HG02943 (cell line): ENCODE data around the gene DDAH1.
A peak's percentile ranks its signal among the peaks of the same experiment; 100 is the strongest.
"Not testable (repeated sequence)": the region's sequence is repeated elsewhere in the genome, so short reads cannot be mapped to it uniquely, and the experiment has no call there.

ENCODE experiments used
- ATAC-seq: cut with Tn5 transposase; IDR thresholded peaks from one replicate; pipeline ENCODE4 v1.9.1; 2021; ENCODE audit warnings: mild to moderate bottlenecking, low read depth, moderate library complexity; ENCODE audit not compliant: unreplicated experiment

The DDAH1 gene

DNA sequence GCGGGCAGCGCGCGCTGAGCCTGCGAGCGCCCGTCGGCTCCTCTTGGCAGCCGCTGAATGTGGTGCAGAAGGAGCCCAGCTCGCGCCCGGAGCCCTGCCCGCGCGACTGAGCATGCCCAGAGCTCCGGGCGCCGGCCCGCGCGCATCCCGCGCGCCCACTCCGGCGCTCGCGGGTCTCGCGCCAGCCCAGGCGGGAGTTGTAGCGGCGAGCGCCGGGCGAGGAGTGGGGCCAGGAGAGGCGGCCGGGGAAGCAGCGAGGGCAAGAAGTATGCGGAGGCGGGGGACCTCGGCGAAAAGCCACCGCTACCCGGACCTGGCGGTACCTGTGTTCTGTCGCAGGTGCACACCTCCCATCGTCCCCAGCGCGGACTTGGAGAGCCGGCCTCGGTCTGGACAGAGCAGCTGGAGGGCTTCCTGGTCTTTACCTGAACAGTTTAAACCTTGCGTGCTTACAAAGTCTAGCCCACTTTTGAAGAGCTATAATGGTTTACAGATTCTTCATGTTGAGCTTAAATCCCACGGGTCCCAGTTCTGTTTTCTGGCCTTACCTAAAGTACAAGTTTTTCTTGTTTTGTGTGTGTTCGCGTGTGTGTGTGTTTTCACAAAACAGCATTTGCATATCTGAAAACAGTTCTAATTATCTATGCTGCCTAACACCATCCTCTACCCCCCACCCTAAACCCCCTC, at the start of gene DDAH1:
Gene DDAH1 (minus strand): TSS at position 61 of the 687 bp plus-strand sequence. CDS start 114 bp downstream, outside the sequence.
- ATAC-seq = peak; percentile 43

DNA sequence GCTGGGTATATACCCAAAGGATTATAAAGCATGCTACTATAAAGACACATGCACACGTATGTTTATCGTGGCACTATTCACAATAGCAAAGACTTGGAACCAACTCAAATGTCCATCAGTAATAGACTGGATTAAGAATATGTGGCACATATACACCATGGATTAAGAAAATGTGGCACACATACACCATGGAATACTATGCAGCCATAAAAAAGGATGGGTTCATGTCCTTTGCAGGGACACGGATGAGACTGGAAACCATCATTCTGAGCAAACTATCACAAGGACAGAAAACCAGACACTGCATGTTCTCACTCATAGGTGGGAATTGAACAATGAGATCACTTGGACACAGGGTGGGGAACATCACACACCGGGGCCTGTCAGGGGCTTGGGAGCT, 49.0 kb upstream of the DDAH1 start:
- not testable (repeated sequence) for ATAC-seq

DNA sequence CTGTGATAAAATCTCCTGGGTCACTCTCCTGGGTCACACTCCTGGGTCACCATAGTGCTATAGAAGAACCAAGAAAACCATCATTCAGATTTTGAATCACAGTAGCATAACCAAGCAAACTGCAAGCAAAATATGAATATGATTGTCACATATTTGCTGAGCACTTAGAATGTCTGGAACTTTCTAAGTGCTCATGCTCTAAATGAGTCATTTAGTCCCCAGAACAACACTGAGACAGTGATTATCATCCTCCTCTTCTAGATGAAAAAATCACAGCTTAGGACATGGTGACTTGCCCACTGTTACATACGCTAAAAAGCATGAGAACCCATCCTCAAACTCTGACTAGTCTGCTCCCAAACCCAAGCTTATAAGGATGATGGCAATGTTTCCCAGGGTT, 39.5 kb upstream of the DDAH1 start:
- ATAC-seq = no peak

DNA sequence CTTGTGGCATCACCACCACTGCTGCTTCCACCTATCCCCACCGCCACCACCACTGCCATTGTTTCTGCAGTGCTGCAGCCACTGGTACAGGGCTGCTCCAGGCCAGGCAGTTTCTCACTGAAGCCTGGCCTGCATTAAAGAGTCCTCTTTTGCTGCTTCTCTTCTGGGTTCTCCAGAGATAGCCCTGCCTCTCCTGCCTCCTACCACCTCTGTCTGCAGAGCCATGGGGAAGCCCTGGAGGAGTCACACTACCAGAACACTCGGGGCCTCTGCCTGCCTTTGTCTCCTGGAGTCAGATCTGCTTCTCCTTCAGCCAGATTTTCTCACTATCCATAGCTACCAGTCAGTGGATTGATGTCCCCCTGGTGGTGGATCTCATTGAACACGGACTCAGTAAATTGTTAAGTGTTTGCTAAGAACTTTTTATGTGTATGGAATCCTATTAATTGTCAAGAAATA, 37.7 kb upstream of the DDAH1 start:
- no peak for ATAC-seq

DNA sequence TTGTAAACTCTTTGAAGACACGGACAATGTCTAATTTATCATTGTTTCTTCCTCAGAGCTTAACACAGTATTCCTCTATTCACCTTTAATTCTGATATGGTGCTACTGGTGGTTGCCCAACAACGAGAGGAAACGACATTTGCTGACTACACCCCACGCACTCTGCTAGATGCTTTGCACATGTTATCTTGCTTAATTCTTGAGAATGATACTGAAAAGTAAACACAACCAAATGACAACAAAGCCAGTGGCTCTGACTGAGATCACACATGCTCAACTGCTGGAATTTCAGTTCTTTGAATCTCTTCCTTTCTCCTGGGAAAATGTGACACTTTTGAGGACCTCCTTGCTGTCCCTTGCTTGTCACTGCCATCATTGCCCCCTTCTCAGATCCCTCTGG, 37.2 kb upstream of the DDAH1 start:
- ATAC-seq = no peak

DNA sequence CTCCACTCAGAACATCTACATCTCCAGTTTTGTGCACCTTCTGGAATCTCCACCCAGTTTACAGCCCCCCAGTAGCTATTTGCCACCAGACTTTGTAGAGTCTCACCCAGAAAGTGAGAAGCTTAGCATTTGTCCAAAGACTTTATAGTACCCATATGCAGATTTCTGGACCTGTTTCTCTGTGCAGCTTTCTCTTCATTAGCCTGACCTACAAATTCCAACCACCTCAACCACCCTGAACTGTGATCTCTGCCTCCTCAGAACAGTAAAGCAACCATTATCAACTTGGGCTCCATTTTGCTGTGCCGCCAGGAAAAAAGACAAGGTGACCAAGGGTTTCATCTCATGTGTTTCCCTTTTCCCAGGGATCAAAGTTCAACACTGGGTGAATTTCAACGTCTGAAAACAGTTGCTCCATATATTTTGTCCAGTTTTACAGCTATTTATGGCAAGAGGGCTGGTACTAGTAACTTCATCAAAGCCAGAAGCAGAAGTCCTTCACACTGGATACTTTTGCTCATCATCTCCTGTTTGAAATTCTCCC, 36.5 kb upstream of the DDAH1 start:
- ATAC-seq = no peak

DNA sequence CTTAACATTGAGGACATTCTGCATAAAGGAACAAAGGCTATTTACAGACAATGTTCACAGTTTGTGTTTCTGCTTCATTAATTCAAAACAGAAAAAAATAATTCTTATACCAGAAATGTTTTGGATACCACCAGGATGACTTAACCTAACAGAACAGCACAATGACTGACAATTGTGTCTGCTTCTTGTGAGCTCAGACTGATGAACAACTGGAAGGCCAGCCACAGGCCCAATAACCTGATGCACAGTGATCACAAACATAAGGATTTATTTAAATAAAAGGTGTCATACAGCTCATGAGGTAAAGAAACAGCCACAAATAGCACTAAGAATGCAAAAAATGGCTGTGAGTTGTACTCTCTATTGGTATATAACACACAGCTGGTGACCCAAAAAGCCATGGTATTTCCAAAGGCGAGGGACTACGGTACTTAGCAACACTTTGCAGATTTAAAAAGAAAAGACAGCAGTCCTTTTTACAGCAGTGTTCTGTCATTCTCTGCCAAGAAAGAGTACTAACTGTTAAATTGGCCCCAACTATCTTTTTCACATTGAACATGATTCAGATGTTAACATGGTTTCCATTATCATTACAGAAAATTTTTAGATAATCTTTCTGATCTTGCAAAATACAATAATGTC, 32.1 kb upstream of the DDAH1 start:
- no peak for ATAC-seq

DNA sequence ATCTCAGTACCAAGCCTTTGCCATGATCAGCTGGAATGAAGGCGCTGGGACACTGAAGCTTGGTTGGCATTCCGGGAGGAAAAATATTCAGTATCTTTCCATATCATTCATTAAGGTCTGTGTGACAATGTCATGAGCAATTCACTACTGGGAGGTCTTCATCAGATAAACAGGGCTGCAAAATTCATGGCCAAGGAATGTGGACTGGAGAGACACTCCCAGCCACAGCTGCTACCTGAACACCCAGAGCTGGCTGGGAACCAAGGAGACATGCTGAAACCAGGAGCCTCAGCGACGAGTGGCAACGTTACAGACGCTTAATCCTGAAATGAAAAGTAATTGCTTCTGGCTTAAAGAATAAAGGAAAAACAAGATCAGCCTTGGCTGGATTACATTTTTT, 30.6 kb upstream of the DDAH1 start:
- no peak for ATAC-seq

DNA sequence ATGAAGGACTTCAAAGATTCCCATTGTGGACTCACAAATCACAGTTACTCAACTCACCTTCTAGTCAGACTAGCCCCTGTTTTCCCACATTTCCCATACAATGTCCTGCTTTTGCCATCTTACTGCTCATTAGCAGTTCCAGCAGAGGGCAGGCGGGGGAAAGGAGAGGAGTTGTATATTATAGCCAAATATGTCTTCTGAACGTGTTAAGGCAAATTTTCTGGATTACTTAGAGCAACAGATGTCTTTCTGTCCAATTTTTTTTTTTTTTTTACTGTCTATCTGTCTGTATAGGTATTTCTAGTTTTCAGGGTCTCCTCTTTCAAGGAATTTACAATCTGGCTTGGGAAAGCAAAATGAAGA, 29.9 kb upstream of the DDAH1 start:
- no peak for ATAC-seq

DNA sequence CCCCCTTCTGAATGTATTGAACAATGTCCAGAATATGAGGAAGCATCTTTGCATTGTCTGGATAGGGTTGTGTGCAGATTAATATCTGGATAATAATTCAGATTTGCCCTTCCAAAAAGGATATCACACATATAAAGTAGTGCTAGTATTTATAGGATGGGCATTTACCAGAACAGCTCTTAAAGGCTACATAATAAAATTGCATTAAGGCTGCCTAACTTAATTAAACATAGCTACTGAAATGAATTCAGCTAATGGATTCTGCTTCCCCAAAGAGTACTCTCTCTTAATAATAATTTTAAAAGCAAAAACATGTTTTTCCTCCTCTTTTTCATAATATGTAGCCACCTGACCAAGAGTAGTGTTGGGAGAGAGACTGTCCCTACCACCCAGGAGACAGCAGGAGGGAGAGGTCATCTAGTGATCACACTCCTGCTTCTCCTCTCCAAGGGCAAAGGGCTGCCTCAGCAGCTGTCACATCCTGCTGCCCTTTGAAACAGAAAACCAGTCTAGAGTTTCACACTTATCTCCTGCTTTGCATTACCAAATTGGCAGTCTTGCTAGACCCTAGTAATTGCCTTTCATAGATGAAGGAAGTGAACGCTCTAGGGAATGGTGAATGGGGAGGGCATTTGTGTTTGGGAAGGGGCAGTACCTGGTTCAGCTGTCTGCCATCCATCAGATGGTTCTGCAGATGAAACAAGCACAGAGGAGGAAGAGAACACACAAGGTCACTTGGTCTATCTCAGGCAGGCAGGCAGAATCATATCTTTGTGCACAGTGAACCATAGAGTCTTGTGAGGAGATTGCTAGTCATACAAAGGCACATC, 29.3 kb upstream of the DDAH1 start:
- ATAC-seq = no peak

DNA sequence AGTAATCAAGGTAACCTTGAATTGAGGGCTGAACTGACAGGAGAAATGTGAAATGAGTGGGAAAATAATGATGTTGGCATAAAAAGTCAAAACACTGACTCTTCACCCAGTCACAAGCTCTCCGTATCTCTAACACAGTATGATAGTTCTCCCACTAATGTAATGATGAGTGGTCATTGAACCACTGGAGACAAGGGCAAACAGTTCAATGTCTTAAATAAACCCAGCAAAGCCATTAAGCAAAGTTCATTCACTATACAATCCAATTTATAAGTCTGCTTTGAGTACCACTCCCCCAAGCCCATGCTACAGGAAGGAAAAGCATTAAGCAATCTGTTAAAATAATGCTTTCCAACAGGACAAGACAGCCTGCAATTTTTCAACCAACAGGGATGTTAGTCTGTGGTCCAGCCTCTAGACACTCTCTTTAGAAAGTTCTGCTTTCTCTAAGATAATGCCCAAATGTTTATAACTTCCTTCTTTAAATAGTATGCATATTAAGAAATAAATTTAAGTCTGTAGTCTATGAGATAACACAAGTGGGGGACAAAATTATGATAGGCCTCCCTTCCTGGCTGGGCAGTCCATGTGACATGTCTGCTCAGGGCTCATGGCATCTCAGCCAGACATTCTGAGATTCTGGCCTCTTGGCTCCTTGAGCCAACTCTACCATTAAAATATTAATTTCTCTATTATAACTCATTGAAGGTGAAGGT, 25.5 kb upstream of the DDAH1 start:
- no peak for ATAC-seq

DNA sequence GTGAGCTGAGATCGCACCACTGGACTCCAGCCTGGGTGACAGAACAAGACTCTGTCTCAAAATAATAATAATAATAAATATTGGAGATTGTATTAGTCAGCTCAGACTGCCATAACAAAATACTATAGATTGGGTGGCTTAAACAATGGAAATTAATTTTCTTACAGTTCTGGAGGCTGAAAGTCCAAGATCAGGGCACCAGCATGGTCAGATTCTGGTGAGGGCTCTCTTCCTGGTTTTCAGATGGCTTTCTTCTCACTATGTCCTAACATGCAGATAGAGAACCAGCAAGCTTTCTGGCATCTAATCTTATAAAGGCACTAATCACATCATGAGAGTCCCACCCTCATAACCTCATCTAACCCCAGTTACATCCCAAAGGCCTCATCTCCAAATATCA, 23.2 kb upstream of the DDAH1 start:
- no peak for ATAC-seq

DNA sequence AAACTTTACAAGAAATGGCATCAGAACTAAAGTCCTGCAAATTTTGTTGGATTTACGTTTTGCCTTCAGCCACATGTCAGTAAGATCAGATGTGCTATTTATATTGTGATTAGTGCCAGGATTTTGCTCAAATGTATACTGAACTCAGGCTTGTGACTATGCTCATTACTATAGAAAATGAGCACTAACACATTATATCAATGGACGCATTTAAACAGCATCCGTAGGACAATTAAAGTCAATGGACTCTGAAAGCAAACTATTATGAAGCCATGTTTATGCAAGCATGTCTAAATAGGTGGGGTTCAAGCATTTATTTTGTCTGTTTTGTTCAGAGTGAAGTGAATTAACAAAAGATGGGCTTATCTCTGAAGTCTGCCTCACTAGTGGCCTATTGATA, 20.6 kb upstream of the DDAH1 start:
- no peak for ATAC-seq

DNA sequence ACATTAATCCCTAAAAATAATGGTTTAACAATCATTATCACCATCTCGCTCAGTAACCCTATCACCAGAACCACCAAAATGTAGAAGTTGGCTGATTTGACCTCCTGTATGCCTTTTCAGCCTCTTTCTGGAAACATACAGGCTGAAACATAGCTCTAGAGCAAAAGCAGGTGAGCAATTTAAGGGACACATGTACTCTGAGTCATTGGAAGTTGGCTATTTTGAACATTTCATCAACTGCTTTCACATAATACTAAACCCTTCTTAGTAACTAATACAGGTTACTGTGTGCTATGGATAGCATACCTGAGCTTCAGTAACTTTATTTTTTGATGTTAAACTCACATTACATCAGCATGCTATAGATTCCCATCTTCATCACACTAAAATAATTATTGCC, 19.8 kb upstream of the DDAH1 start:
- no peak for ATAC-seq

DNA sequence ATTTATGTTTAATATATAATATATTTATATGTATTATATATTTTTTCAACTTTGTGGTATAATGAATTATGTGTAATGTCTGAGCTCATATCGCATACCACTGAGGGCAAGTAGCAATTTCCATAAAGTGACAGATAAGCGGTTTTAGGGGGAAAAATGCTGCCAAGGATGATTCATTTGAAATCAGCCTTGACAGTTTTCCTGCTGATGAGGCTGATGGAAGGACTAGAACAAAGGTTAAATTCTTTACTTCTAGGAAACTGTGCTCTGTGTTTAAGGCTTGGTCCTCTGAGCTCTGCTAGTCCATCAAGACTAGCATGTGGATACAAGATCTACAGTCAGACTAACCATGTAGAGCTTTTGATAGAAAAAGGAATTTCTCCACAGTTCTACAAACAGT, 19.3 kb upstream of the DDAH1 start:
- no peak for ATAC-seq

DNA sequence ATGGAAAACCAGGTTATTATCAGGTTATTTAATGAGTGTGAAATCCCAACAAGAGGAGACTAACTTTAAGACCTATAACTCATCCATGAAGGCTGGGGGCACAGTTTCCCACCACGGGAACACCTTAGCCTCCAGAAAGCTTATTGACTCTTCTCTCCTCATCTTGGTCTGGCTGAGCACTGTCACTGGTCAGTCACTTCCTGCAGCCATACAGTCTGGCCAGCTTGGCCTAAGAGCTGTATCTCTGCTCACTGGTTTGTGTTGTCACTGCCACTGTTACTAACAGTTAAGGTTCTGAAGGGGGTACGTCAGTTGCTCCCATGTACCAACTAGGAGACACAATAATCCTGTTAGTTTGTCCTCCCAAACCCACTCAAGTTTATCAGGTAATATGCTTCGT, 16.7 kb upstream of the DDAH1 start:
- ATAC-seq = no peak

DNA sequence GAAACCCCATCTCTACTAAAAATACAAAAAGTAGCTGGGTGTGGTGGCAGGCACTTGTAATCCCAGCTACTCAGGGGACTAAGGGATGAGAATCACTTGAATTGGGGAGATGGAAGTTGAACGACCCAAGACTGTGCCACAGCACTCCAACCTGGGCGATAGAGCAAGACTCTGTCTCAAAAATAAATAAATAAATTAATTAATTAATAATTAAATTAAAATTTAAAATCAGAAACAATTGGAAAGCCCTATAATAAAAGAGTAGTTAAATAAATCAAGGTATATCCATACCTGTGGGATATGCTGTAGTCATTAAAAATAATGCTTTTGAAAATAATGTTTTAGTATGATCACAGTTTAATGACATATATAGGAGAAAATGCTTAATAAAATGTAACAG, 15.6 kb upstream of the DDAH1 start:
- ATAC-seq = no peak

DNA sequence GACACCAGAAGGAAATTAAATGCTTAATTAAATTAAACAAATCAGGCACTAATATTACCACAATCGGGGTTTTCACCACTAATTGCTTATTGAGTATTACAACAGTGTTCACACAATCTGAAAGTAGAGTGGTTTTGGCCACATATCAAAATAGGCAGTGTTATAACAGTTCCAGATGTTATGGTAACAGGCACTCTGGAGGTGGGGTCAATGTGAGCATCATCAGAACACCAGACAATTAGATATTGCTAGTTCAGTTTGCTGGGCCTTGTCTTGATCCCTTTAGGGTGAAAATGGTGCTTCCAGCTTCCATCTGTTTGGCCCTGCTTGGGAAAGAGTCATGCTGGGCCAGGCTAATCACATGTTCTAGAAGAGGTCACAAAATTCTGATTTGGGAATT, 14.5 kb upstream of the DDAH1 start:
- no peak for ATAC-seq

DNA sequence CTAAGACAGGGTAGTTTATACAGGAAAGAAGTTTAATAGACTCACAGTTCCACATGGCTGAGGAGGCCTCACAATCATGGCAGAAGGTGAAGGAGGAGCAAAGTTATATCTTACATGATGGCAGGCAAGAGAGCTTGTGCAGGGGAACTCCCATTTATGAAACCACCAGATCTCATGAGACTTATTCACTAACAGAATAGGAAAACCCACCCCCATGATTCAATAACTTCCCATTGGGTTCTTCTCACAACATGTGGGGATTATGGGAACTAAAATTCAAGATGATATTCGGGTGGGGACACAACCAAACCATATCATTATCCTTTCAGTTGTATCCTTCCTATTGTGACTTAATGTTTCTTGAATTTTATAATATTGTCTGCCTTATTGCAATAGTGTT, 13.4 kb upstream of the DDAH1 start:
- ATAC-seq = no peak

DNA sequence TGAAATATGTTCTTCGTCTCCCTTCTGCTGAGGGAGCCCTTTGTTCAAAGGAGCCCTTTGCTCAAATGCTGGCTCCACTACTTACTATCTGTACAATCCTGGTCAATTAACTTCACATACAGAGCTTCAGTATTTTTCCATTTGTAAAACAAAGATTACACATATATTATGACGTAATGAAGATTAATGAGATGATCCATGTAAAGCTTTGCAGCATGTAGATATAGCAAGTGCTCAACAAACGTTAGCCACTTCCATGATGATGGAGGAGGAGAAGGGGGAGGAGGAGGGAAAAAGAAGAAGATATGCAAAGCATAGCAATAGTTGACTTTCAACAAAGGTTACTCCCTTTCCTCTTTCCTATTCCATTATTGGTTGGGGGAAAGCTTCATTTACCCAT, 10.1 kb upstream of the DDAH1 start:
- ATAC-seq = no peak

DNA sequence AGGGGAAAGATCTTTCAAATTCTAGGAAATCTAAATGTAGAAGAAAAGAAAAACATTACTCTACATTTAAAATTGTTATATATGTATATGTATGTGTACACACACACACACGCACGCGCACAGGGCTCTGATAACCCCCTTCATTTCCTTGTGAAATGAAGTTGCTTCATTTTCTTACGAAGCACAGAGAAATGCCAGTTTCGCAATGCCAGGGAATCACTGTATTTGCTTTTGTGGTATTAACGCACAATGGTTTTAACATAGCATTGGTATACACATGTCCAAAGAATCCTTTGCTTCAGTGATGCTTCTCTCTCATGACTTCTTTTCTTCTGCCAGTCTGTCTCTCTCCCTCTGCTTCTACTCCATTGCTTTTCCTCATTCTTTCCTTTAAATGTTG, 8.4 kb upstream of the DDAH1 start:
- ATAC-seq = no peak
